SK-N-SH (cell line): ENCODE measurements around the gene KLHL13. TPM values are rescaled to one million over a fixed set of nuclear protein-coding genes. Genes with fewer than 3 reads are reported as not detected.

ENCODE experiments used
- CTCF ChIA-PET: fragments of 300-600, 350-600 bp; formaldehyde crosslinking; extraction: SDS; loops from one replicate; lab custom pipeline; 2021; lab: Yijun Ruan, JAX
- POLR2A ChIA-PET: fragments of 350-600 bp; sonication (Branson Sonifier 250); formaldehyde crosslinking; extraction: SDS; loops from one replicate; lab custom pipeline; 2020; ENCODE audit warnings: antibody characterized with exemption, inconsistent platforms; lab: Yijun Ruan, JAX
- DNase-seq: peaks from one replicate; pipeline ENCODE4 v3.0.0; 2012
- H2AFZ ChIP-seq: fragments of 200-600 bp; sonication (generic); 2 replicates; pipeline ENCODE4 v1.8.1; 2016; ENCODE audit warnings: antibody characterized with exemption, mild to moderate bottlenecking, low read depth
- H3F3A ChIP-seq: fragments of 200-600 bp; sonication (generic); replicated peaks from 2 replicates; pipeline ENCODE3; 2016; ENCODE audit warnings: antibody characterized with exemption, mild to moderate bottlenecking; ENCODE audit not compliant: insufficient read depth
- H3K27ac ChIP-seq, 2 experiments: fragments of 200-500 bp in 1 of 2; fragments of 200-600 bp in 1 of 2; sonication (Bioruptor generic) in 1 of 2; sonication (generic), shearing (Covaris generic) in 1 of 2; 2 replicates each; pipeline versions ENCODE4 v1.5.1 to v1.6.1; 2014 to 2016; ENCODE audit warnings: low read depth in 2 of 2, inconsistent platforms in 1 of 2, low read length in 1 of 2, mild to moderate bottlenecking in 1 of 2, mixed read lengths in 1 of 2
- H3K27me3 ChIP-seq: fragments of 200-600 bp; sonication (generic), shearing (Covaris generic); 2 replicates; pipeline ENCODE4 v1.6.1; 2016; ENCODE audit warnings: mixed run types; ENCODE audit not compliant: insufficient read depth
- H3K36me3 ChIP-seq, 2 experiments: fragments of 200-500 bp in 1 of 2; fragments of 200-600 bp in 1 of 2; sonication (Bioruptor generic) in 1 of 2; sonication (generic) in 1 of 2; replicated peaks in 1 of 2; 2 replicates each; pipeline versions ENCODE3 to v1.5.1; 2014 to 2016; ENCODE audit warnings: low read length in 1 of 2, mild to moderate bottlenecking in 1 of 2; ENCODE audit not compliant: insufficient read depth in 2 of 2, control insufficient read depth in 1 of 2
- H3K4me1 ChIP-seq, 2 experiments: fragments of 200-500 bp in 1 of 2; fragments of 200-600 bp in 1 of 2; sonication (Bioruptor generic) in 1 of 2; sonication (generic), shearing (Covaris generic) in 1 of 2; 2 replicates each; pipeline versions ENCODE4 v1.5.1 to v1.6.1; 2014 to 2016; ENCODE audit warnings: low read depth in 1 of 2, low read length in 1 of 2, mixed run types in 1 of 2; ENCODE audit not compliant: insufficient read depth in 2 of 2, control insufficient read depth in 1 of 2
- H3K4me2 ChIP-seq: fragments of 200-600 bp; sonication (generic), shearing (Covaris generic); 2 replicates; pipeline ENCODE4 v1.6.1; 2017; ENCODE audit warnings: mixed run types
- H3K4me3 ChIP-seq, 2 experiments: fragments of 200-500 bp in 1 of 2; fragments of 200-600 bp in 1 of 2; sonication (Bioruptor generic) in 1 of 2; sonication (generic), shearing (Covaris generic) in 1 of 2; 2 replicates each; pipeline versions ENCODE4 v1.5.1 to v1.8.1; 2014 to 2016; ENCODE audit warnings: low read depth in 2 of 2, inconsistent platforms in 1 of 2, low read length in 1 of 2, mild to moderate bottlenecking in 1 of 2, mixed read lengths in 1 of 2, moderate library complexity in 1 of 2
- H3K79me2 ChIP-seq: fragments of 200-600 bp; sonication (generic); 2 replicates; pipeline ENCODE4 v1.8.1; 2017; ENCODE audit warnings: mild to moderate bottlenecking; ENCODE audit not compliant: insufficient read depth
- H3K9ac ChIP-seq: fragments of 200-600 bp; sonication (generic); 2 replicates; pipeline ENCODE4 v1.6.1; 2017; ENCODE audit warnings: mixed run types
- H3K9me2 ChIP-seq: fragments of 200-600 bp; sonication (generic); 2 replicates; pipeline ENCODE4 v1.6.1; 2017; ENCODE audit warnings: mixed run types
- H3K9me3 ChIP-seq: fragments of 200-600 bp; sonication (generic); 2 replicates; pipeline ENCODE4 v1.6.1; 2017; ENCODE audit warnings: mixed run types, mild to moderate bottlenecking, moderate library complexity
- H4K20me1 ChIP-seq: fragments of 200-600 bp; sonication (generic); 2 replicates; pipeline ENCODE4 v1.6.1; 2017; ENCODE audit warnings: mild to moderate bottlenecking, mixed run types; ENCODE audit not compliant: insufficient read depth
- FOSL2 ChIP-seq: IDR thresholded peaks from 2 replicates; pipeline ENCODE4 v1.4.0; 2012; ENCODE audit warnings: low read depth, mild to moderate bottlenecking, moderate library complexity, borderline replicate concordance
- FOXJ3 ChIP-seq: sonication (generic); formaldehyde crosslinking; IDR thresholded peaks from 2 replicates; pipeline ENCODE4 v1.5.1; 2020; ENCODE audit warnings: mild to moderate bottlenecking, missing genetic modification reagents
- FOXM1 ChIP-seq: IDR thresholded peaks from 2 replicates; pipeline ENCODE4 v1.4.0; 2012; ENCODE audit warnings: low read depth, mild to moderate bottlenecking
- GATA2 ChIP-seq: sonication (generic); formaldehyde crosslinking; IDR thresholded peaks from 2 replicates; pipeline ENCODE4 v1.5.0; 2020; ENCODE audit warnings: mild to moderate bottlenecking, missing genetic modification reagents
- MXI1 ChIP-seq: IDR thresholded peaks from 2 replicates; pipeline ENCODE4 v1.6.1; 2012; ENCODE audit warnings: mild to moderate bottlenecking, low read depth, low read length, improper control_type of control experiment
- NFIC ChIP-seq: IDR thresholded peaks from 2 replicates; pipeline ENCODE4 v1.4.0; 2012; ENCODE audit warnings: borderline replicate concordance
- RAD21 ChIP-seq: IDR thresholded peaks from 2 replicates; pipeline ENCODE4 v1.6.1; 2012; ENCODE audit warnings: mild to moderate bottlenecking, low read length
- RXRA ChIP-seq: IDR thresholded peaks from 2 replicates; pipeline ENCODE4 v1.4.0; 2012; ENCODE audit warnings: low read depth, mild to moderate bottlenecking, borderline replicate concordance
- SMC3 ChIP-seq: IDR thresholded peaks from 2 replicates; pipeline ENCODE4 v1.6.1; 2012; ENCODE audit warnings: low read depth, low read length, improper control_type of control experiment
- TAF1 ChIP-seq: IDR thresholded peaks from 2 replicates; pipeline ENCODE4 v1.6.1; 2012; ENCODE audit warnings: low read depth, mild to moderate bottlenecking, low read length, moderate library complexity, borderline replicate concordance
- TCF12 ChIP-seq: IDR thresholded peaks from 2 replicates; pipeline ENCODE4 v1.4.0; 2012
- WGBS: methylation state at CpG from one replicate; pipeline ENCODE4 v1.1.6; 2017; ENCODE audit warnings: low lambda C conversion rate; 5-methylcytosine and 5-hydroxymethylcytosine counted together
- polyA plus RNA-seq, 3 experiments: library from polyadenylated mRNA; depleted of rRNA; stranded (reverse); fragments of >200 nt; gene quantifications; 2 replicates each; pipeline ENCODE4 v1.2.3, GENCODE V29; 2012
- TF ChIP-seq, protein P1 (sequence below): IDR thresholded peaks from 2 replicates; pipeline ENCODE4 v1.4.0; 2012; ENCODE audit warnings: low read depth
- TF ChIP-seq, protein P2 (sequence below): IDR thresholded peaks from 2 replicates; pipeline ENCODE4 v1.4.0; 2012; ENCODE audit warnings: low read depth, borderline replicate concordance
- TF ChIP-seq, protein P3 (sequence below): IDR thresholded peaks from 2 replicates; pipeline ENCODE4 v1.6.1; 2012; ENCODE audit warnings: mild to moderate bottlenecking, low read depth, low read length, moderate library complexity

KLHL13 gene
- polyA plus RNA-seq, 1 of the 3 experiments (the other 2 are of a cell fraction): 19.5 TPM

DNA sequence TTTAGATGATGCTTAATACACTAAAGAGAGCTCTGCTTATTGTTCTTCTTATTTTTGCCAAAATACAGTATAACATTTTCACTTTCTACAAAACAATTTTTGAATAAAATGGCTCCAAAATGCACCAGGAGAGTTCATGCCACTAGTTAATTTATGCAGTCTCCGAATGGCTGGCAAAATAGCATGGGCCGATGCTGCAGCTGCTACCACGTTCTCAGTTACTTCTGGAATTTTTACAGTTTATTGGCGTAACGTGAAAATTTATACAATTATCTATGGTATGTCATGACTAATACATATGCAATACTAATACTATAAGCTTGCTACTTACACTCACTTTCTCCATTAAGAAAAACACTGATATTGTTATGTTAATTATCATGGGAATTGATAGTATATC lies 16.5 kb downstream of the KLHL13 start (continued):
- TF ChIP-seq, protein P1, sequence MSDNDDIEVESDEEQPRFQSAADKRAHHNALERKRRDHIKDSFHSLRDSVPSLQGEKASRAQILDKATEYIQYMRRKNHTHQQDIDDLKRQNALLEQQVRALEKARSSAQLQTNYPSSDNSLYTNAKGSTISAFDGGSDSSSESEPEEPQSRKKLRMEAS: no peak
- TF ChIP-seq TCF12: no peak

DNA sequence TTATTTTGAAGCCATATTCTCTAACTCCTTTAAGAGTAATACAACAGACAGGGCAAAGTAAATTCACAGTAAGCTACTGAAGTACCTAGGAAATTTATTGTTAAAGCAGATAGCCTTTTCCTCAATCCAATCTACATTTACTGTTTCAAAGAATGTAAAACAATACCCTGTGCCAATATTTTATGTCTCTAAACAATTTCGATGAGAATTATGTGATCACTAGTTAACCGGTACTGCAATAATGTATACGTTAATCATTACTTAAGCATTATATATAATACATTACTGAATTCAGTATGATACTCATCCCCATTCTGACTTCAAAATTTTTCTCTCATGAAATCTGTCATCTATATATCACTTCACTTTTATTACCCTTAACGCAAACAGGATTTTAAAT lies 28.5 kb downstream of the KLHL13 start:
- no peak overlapping the region for H3K4me2 ChIP-seq
- H3K79me2 ChIP-seq: peaks cover 43% of the 10 kb centered on the region
- H3K36me3 ChIP-seq: peaks cover 0 to 11% of the 10 kb centered on the region in 2 experiments
- H3K4me3 ChIP-seq: no peak overlapping the region
- no peaks in the 10 kb centered on the region for H3K9me2 ChIP-seq
- ChIA-PET CTCF (interaction anchor here (0.7 to 0.9 kb wide), 2 partner anchors 9 to 16 kb away, joined by 3 read pairs; no protein-coding TSS in a partner anchor), POLR2A (no interaction called here)
- TF ChIP-seq SMC3: no peak
- TF ChIP-seq NFIC: no peak
- TF ChIP-seq FOSL2: no peak
- TF ChIP-seq, protein P2, sequence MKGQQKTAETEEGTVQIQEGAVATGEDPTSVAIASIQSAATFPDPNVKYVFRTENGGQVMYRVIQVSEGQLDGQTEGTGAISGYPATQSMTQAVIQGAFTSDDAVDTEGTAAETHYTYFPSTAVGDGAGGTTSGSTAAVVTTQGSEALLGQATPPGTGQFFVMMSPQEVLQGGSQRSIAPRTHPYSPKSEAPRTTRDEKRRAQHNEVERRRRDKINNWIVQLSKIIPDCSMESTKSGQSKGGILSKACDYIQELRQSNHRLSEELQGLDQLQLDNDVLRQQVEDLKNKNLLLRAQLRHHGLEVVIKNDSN: no peak
- TF ChIP-seq FOXM1: no peak
- TF ChIP-seq, protein P3, sequence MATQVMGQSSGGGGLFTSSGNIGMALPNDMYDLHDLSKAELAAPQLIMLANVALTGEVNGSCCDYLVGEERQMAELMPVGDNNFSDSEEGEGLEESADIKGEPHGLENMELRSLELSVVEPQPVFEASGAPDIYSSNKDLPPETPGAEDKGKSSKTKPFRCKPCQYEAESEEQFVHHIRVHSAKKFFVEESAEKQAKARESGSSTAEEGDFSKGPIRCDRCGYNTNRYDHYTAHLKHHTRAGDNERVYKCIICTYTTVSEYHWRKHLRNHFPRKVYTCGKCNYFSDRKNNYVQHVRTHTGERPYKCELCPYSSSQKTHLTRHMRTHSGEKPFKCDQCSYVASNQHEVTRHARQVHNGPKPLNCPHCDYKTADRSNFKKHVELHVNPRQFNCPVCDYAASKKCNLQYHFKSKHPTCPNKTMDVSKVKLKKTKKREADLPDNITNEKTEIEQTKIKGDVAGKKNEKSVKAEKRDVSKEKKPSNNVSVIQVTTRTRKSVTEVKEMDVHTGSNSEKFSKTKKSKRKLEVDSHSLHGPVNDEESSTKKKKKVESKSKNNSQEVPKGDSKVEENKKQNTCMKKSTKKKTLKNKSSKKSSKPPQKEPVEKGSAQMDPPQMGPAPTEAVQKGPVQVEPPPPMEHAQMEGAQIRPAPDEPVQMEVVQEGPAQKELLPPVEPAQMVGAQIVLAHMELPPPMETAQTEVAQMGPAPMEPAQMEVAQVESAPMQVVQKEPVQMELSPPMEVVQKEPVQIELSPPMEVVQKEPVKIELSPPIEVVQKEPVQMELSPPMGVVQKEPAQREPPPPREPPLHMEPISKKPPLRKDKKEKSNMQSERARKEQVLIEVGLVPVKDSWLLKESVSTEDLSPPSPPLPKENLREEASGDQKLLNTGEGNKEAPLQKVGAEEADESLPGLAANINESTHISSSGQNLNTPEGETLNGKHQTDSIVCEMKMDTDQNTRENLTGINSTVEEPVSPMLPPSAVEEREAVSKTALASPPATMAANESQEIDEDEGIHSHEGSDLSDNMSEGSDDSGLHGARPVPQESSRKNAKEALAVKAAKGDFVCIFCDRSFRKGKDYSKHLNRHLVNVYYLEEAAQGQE: no peak
- no peak for TF ChIP-seq RXRA
- no peak for TF ChIP-seq FOXJ3
- no peak for TF ChIP-seq GATA2 (CRISPR knock-in tag)
- TF ChIP-seq TAF1: no peak
- no peak for TF ChIP-seq RAD21
- TF ChIP-seq MXI1: no peak
- H2AFZ ChIP-seq: no peak overlapping the region
- H3K9ac ChIP-seq: no peak overlapping the region
- H4K20me1 ChIP-seq: peaks cover 3% of the 10 kb centered on the region; the same call in 1 of the 2 replicates
- H3K27ac ChIP-seq: no peak overlapping the region
- no peaks in the 10 kb centered on the region for H3K9me3 ChIP-seq
- H3F3A ChIP-seq: no peaks in the 10 kb centered on the region
- H3K4me1 ChIP-seq: peaks cover 0 to 3% of the 10 kb centered on the region in 2 experiments; a peak in 1 of 4 replicates
- 71% methylated on average over 4 of the region's 4 CpGs for WGBS
- no peak for DNase-seq
- H3K27me3 ChIP-seq: no peaks in the 10 kb centered on the region
